ENCODE measurements around the gene WDR72.

WDR72 gene

DNA sequence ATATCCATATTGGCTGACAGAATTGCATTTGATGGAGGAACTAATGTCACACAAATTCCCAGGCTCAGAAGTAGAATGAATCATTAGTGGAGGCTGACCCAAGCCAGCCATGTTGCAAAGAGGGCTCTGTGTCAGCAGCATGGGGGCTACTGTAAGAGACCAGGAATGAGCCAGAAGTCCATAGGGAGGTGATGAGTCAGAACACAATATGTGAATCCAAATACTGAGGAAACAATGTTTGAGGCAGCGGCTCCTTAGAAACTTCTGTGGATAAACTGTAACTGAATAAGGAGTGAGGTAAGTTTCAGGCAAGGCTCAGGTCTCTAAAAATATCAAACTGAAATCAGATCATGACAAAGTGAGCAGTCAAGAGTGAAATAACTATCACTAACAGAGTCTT lies 170.7 kb downstream of the WDR72 start:
- TF ChIP-seq CREB5 (CRISPR knock-in tag; IDR thresholded peaks at IDR 0.05; ENCODE audit: low read depth) = no peak
- TF ChIP-seq TSHZ2 (CRISPR knock-in tag; IDR thresholded peaks at IDR 0.05) = no peak
- no peak for TF ChIP-seq ZC3H10 (CRISPR knock-in tag; IDR thresholded peaks at IDR 0.05)
- no peak for TF ChIP-seq TOX (CRISPR knock-in tag; IDR thresholded peaks at IDR 0.05; ENCODE audit: borderline replicate concordance)
- no peak for TF ChIP-seq SNAI2 (CRISPR knock-in tag; IDR thresholded peaks at IDR 0.05)
- TF ChIP-seq ZFP30 (CRISPR knock-in tag; IDR thresholded peaks at IDR 0.05) = no peak
- TF ChIP-seq ARNTL (CRISPR knock-in tag; IDR thresholded peaks at IDR 0.05; ENCODE audit: borderline replicate concordance, low read depth) = no peak
- TF ChIP-seq, protein P1, sequence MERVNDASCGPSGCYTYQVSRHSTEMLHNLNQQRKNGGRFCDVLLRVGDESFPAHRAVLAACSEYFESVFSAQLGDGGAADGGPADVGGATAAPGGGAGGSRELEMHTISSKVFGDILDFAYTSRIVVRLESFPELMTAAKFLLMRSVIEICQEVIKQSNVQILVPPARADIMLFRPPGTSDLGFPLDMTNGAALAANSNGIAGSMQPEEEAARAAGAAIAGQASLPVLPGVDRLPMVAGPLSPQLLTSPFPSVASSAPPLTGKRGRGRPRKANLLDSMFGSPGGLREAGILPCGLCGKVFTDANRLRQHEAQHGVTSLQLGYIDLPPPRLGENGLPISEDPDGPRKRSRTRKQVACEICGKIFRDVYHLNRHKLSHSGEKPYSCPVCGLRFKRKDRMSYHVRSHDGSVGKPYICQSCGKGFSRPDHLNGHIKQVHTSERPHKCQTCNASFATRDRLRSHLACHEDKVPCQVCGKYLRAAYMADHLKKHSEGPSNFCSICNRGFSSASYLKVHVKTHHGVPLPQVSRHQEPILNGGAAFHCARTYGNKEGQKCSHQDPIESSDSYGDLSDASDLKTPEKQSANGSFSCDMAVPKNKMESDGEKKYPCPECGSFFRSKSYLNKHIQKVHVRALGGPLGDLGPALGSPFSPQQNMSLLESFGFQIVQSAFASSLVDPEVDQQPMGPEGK (CRISPR knock-in tag; IDR thresholded peaks at IDR 0.05; ENCODE audit: borderline replicate concordance) = no peak
- TF ChIP-seq TCF4 (CRISPR knock-in tag; IDR thresholded peaks at IDR 0.05; ENCODE audit: borderline replicate concordance) = no peak
- TF ChIP-seq RARB (CRISPR knock-in tag; IDR thresholded peaks at IDR 0.05) = no peak
- TF ChIP-seq ZNF70 (CRISPR knock-in tag; IDR thresholded peaks at IDR 0.05) = no peak
- no peak for TF ChIP-seq OSR1 (CRISPR knock-in tag; IDR thresholded peaks at IDR 0.05)
- no peak for TF ChIP-seq ISL1 (CRISPR knock-in tag; IDR thresholded peaks at IDR 0.05)
- no peak for TF ChIP-seq ZFP3 (CRISPR knock-in tag; IDR thresholded peaks at IDR 0.05)
- ATAC-seq = no peak

- TF ChIP-seq ZNF565 (CRISPR knock-in tag; conservative IDR thresholded peaks at IDR 0.05; ENCODE audit: low read depth) = no peak
- no peak for TF ChIP-seq OSR1 (CRISPR knock-in tag; IDR thresholded peaks at IDR 0.05)
- no peak for TF ChIP-seq RARB (CRISPR knock-in tag; IDR thresholded peaks at IDR 0.05)
- no peak for TF ChIP-seq SNAI2 (CRISPR knock-in tag; IDR thresholded peaks at IDR 0.05)
- no peak for TF ChIP-seq CSDC2 (CRISPR knock-in tag; IDR thresholded peaks at IDR 0.05)
- no peak for TF ChIP-seq ZFP3 (CRISPR knock-in tag; IDR thresholded peaks at IDR 0.05)
- TF ChIP-seq ZNF8 (CRISPR knock-in tag; IDR thresholded peaks at IDR 0.05) = no peak
- no peak for TF ChIP-seq PPARA (CRISPR knock-in tag; IDR thresholded peaks at IDR 0.05; ENCODE audit: borderline replicate concordance)
- ATAC-seq = peak; percentile 61; the same call in 2 of the 3 replicates
Measured at GRCh38 chr15:53586799-53587198, 172.7 kb downstream of the WDR72 start.

DNA sequence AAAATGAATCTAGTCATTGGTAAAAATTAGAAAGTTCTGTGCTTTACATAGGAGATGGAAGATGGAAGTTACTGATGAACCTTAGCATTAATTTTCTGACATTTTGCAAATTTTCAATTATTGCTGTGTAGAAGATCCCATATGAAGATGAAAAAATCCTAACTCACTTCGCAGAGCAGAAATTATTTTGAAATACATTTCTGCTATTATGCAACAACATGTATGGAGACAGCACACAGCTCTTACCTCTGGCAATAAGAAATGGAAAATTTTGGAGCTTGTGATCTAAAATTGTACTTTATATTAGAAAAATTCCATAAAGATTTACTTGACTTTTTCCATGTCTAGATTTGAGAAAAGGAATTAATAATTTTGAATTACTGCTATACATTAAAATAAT lies 177.9 kb downstream of the WDR72 start:
- no peak for ATAC-seq
- TF ChIP-seq OSR1 (CRISPR knock-in tag; IDR thresholded peaks at IDR 0.05) (no peak), TSHZ2 (CRISPR knock-in tag; IDR thresholded peaks at IDR 0.05) (no peak), ESRRG (CRISPR knock-in tag; IDR thresholded peaks at IDR 0.05) (no peak), CSDC2 (CRISPR knock-in tag; IDR thresholded peaks at IDR 0.05) (no peak), ISL1 (CRISPR knock-in tag; IDR thresholded peaks at IDR 0.05) (no peak), ZNF70 (CRISPR knock-in tag; IDR thresholded peaks at IDR 0.05) (no peak), ZC3H10 (CRISPR knock-in tag; IDR thresholded peaks at IDR 0.05) (no peak), SNAI2 (CRISPR knock-in tag; IDR thresholded peaks at IDR 0.05) (no peak), ZFP3 (CRISPR knock-in tag; IDR thresholded peaks at IDR 0.05) (no peak), POU6F1 (CRISPR knock-in tag; IDR thresholded peaks at IDR 0.05; ENCODE audit: borderline replicate concordance, low read depth) (no peak), PPARA (CRISPR knock-in tag; IDR thresholded peaks at IDR 0.05; ENCODE audit: borderline replicate concordance) (no peak)
- TF ChIP-seq, protein P1 (CRISPR knock-in tag; IDR thresholded peaks at IDR 0.05; ENCODE audit: borderline replicate concordance) = no peak

All from SK-N-SH treated with all-trans-retinoic acid at 6 μM for 48 hours (cell line).